Inflammatory macrophage treated with lipopolysaccharide for 4 hours (primary cell): ENCODE results near the gene TMEM119.
"Not testable (repeated sequence)": the region's sequence is repeated elsewhere in the genome, so short reads cannot be mapped to it uniquely, and the experiment has no call there.

Experiments used
- DNase-seq: peaks from one replicate; pipeline ENCODE4 v3.0.0-alpha.2; 2020

Gene TMEM119

DNA sequence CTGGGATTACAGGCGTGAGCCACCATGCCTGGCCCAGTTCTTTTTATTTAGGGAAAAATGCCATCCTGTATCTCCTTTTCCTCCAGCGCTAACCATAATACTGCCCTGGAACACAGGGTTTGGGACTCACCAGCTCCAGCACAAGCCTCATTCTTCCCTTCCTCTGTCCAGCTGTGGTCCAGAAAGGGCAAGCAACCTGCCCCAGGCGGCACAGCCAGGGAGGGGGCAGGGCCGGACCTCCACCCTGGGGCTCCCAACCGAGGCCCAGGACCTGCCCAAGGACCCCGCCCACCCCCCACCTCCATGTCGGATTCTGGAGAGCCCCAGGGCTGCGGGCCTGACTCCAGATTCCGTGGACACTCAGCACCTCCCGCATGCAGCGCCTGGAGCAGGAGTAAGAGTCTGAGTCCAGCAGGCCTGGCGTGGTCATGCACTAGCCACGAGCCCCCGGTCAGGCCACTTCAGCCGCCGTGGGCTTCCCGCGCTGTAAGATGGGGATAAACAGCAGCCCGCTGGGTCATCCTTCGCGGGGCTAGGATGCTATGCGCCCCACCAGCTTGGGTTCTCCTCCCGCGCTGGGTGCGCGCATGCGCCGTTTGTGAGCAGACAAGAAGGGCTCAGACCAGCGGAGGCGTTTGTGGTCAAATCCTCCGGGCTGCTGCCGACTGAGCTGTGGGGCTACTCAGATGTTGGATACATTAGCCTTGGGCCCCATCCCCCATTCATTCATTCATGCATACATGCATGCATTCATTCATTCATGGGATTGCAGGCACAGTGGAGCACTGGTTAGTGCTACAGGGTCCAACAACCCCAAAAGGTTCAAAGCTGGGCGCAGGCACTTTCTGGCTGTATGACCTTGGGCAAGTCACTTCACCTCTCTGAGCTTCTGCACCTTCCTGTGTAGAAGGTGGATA, 16.3 kb downstream of the TMEM119 start:
- no peak for DNase-seq

DNA sequence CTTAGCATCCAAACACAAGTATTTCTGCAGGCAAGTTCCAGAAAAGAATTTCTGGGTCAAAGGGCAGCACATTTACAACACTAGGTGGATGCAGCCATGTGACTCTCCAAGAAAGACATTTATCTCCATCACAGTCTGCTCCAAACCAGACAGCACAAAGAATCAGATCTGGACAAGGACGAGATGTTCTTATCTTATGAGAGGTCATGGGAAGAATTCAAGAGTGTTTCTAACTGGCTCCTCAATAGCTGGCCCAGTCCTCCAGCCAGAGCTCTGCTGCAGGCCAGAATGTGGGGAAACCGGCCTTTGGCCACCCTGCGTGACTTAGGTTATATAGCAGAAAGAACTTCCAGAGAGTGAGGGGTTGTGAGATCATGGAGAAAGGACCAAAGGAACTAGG, 17.4 kb downstream of the TMEM119 start:
- DNase-seq = no peak

DNA sequence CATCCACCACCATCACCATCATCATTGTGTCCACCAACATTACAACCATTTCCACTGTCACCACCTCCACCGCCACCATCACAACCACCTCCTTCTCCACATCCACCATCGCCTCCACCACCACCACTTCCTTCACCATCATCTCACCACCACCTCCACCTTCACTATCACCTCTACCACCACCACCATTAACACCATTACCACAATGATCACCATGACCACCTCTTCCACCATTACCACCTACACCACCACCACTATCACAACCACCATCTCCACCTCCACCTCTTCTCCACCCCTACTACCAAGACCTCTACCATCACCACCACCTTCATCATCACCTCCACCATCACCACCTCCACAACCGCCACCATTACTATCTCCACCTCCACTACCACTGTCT, 19.1 kb downstream of the TMEM119 start:
- no peak for DNase-seq

DNA sequence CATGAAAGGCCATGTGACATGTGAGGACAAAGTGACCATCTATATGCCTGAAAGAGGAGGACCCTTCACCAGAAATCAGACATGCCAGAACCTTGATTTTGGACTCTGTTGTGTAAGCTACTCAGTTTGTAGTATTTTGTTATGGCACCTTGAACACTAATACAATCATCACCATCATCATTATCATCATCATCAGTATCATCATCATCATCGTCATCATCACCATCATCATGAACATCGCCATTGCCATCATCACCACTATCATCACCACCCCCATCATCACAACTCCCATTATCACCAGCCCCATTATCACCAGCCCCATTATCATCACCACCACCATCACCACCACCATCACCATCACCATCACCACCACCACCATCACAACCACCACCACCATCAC, 19.6 kb downstream of the TMEM119 start:
- no peak for DNase-seq

DNA sequence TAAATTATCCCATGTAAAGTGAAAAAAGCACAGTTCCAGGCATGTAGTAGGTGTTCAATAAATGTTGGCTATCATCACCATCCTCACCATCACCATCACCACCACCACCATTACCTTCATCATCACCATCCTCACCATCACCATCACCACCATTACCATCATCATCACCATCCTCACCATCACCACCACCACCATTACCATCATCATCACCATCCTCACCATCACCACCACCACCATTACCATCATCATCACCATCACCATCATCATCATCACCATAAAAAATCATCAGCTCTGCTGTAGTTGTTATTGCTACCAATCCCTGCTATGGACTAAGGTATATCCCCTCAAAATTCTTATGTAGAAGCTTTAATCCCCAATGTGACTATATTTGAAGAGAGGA, 20.4 kb downstream of the TMEM119 start:
- no peak for DNase-seq

DNA sequence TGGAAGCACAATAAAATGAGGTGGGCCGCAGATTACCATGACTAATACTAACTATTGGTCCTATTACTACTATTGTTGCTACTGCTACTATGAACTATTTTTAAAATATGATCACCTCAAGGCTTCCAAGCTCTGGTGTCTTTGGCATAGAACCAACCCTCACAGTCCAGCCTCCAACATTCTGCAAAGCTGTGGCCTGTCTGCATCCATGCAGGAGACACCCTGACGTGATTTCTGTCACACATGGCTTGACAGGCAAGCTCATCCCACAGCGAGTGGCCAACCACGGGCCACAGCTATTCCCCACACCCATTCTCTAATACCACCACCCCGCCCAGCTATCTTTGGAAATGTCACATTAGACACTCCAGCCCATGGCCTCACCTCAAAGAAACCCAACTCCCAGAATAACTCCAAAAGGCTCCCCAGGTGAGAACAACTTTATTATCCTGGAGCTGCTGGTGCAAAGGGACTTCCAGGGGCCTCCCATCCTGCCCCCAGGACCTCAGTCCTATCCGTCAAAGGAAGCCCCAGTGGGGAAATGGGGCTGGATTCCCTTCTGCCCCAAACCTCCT, 21.1 kb downstream of the TMEM119 start:
- DNase-seq = no peak

DNA sequence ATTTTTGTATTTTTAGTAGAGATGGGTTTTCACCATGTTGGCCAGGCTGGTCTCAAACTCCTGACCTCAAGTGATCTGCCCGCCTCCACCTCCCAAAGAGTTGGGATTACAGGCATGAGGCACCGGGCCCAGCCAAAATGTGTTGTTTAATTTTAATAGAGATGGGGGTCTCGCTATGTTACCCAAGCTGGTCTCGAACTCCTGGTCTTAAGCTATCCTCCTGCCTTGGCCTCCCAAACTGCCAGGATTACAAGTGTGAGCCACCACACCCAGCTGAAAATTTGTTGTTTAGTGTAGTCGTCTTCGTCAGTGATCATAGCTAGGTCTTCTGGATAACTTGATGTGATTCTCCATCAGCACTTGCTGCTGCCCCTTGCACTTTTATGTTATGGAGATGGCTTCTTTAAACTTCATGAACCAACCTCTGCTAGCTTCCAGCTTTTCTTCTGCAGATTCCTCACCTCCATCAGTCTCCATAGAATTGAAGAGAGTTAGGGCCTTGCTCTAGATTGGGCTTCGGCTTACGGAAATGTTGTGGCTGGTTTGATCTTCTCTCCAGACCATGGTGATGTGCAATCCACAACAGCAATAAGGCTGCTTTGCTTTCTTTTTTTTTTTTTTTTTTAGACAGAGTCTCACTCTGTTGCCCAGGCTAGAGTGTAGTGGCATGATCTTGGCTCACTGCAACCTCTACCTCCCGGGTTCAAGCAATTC, 22.5 kb downstream of the TMEM119 start:
- DNase-seq = no peak

DNA sequence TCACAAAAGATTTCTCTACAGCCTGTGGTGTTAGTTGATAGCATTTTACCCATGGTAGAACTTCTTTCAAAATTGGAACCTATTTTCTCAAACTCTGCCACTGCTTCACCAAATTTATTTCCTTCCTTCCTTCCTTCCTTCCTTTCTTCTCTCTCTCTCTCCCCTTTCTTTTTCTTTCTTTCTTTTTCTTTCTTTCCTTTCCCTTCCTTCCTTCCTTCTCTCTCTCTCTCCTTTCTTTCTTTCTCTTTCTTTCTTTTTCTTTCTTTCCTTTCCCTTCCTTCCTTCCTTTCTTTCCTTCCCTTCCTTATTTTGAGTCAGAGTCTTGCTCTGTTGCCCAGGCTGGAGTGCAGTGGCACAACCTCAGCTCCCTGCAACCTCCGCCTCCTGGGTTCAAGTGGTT, 23.6 kb downstream of the TMEM119 start:
- DNase-seq = not testable (repeated sequence)

DNA sequence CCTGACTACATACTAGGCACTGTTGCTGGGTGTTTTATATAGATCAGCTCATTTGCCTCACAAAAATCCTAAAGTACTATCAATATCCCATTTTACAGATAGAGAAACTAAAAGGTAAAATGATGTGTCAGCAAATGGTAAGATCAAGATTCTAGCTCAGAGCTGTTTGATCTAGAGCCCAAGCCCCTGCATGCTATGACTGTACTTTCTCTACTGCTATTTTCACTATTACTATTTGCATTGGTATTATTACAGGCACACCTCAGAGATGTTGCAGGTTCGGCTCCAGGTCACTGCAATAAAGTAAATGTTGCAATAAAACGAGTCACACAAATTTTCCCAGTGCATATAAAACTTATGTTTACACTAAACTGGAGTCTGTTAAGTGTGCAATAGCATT, 24.6 kb downstream of the TMEM119 start:
- no peak for DNase-seq

DNA sequence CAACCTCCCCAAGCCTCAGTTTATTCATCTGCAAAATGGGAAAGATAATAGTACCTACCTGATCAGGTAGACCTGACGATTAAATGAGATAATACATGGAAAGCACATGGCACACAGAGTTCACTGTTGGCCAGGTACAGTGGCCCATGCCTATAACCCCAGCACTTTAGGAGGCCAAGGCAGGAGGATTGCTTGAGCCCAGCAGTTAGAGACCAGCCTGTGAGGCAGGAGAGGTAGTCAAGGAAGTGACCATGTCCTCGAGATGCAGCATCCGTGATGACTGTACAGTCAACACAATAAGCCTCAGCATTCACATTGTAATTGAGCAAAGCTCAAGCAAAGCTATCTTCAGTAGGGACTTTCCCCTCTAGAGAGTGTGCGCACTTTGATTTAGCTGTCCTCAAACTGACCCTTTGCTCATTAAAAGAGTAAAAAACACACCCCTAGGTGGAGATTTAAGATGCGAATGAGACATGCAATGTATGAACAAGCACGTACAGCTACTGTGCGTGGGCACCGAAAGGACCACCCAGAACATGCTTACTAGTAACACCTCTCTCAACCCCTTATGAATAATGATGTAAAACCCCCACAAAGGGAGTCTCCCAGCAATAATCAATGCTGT, 25.6 kb downstream of the TMEM119 start:
- DNase-seq = no peak

DNA sequence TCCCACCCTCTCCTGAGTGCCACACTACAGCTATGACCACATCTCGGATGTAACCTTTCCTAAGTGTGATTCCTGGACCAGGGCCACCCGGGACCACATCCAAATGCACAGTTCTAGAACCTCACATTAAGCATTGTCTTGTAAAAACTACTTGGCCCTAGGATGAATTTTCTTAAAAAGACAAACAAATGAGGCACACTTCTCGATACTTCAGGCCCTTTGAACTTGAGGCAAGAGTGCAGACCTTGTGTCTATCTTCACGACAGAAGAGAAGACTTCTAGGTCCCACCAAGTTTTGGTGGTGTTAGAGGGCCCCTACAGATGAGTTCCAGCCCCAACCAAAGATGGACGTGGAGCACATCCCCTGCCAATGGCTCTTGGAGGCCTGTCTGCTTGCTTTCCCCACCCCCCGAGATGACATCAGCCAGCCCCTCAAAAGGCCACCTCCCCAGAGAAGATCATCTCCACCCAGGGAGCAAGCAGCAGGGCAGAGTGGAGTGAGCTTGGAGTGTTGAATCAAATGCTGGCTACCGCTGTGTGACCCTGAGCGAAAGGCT, 26.2 kb downstream of the TMEM119 start:
- DNase-seq = no peak

DNA sequence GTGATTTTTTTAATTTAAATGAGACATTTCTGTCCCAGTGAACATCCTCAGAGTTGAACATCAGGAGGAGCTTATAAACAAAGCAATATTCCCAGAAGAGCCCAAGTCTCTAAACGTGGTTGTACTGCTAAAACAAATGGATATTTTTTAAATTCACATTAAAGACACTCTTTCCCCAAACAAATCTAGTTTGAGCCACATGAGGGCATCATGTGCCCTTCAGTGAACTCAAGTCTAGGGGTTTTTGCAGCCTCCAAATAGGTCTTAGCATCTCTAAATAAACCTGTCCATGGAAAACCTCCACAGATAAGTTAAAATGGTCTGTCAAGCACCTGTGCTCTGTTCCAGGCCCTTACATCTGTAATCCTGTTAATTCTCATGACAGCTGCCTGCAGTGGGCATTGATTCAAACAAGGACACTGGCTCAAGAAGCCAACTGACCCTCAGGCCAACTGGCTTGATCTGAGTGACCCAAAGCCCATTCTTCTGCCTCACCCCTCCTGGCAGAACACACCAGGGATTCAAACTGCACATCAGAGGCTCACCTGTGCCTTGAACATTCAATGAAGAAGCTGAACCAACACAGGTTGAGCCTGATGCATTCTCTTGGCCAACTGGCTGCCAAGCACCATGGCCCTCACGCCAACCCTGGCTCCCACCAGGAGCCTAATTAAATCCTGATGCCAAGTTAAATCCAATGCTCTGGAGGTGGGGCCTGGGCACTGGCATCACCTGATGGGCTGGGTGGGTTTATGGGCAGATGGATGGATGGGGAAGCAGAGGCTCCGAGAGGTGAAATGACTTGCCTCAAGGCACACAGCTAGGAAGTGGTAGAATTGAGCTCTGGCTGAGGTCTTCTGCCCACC, 26.9 kb downstream of the TMEM119 start:
- peak; percentile 28 for DNase-seq

DNA sequence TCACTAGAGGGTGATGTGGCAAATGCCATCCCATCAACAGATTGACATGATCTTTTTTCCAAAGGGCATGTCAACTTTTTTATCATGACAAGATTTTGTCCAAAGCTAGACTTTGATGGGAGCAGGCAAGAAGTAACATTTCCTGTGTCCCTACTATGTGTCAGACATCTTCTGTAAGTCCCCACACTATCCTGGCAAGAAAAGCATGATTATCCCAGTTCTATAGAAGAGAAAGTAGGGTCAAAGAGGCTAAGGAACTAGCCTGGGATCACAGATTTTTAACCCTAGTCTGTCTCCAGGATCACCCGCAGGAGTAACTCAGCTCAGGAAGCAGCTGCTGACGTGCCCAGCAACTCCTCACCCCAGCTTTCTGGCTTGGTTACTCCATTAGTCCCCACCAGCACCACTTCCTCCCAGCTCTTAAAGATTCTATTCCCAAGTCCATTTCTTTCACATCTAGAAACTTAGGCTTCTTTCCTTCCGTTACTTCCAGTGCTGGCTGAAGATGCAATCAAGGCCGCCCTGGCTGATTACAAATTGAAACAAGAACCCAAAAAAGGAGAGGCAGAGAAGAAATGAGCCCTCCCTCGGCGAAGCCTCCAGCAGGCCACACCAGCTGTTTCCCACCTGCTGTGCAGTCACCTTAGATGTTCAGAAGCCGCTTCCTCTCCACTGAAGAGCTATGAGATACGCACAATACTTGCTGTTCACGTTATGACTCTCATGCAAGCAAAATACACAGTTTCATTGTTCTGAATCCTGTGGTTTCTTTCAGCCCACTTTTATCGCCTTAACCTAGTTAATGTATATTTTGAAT, 29.3 kb downstream of the TMEM119 start:
- DNase-seq = no peak

DNA sequence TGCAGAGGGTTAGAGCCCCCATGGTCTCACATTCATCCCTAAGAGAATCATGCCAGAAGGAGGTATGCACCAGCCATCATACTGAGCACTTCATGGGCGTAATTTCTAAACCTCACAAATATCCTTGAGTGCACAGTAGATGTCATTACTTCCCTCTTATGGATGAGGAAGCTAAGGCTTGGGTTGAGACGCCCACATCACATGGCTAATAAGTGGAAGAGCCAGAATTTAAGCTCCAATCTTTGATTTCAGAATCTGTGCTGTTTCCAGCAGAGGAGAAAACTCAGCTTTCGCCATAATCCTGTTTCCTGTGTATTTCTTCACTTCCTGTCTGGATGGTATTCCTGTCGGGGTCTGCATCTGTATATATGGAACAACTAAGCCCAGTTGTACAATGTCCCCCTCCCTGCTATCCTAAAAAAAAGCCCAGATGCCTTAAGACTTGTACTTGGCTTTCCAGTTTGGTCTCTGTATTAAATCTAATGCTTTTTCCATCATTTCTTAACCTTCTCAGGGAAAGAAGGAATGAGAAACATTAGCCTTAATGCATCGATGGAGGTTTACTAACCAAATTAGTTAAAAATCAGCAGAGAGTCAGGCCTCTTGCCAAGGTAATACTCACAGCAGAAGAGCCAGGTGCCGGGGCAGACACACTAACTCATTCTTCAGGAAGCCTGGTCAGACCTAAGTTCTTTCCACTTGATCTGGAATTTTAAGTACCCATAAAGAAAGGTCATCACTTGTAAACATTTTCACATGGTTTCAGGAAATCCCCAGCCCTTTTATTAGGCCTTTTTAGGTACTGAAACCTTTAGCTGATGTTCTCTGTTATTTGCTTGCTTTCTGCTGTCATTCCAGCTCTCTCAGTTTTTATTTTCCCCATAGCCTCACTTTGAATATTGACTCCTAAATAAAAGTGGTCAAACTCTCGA, 30.2 kb downstream of the TMEM119 start:
- peak; percentile 86 for DNase-seq

DNA sequence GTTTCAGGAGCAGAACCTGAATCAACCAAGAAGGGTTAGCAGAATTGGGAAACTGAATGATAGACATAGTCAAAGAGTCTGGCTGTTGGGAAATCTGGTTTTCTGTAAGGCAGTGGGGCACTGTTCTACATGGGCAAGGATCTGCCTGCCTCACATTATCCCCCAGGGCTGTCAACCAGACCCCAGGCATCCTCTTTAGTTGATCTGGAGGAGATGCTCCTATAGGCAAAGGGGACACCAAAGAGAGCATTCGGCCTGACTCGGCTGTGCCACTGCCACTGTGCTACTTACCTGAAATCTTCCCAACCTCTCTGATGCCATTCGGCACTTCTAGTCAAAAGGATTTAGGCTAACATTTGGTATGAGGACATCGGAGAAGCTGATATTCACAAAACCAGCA, 31.4 kb downstream of the TMEM119 start:
- peak; percentile 18 for DNase-seq

DNA sequence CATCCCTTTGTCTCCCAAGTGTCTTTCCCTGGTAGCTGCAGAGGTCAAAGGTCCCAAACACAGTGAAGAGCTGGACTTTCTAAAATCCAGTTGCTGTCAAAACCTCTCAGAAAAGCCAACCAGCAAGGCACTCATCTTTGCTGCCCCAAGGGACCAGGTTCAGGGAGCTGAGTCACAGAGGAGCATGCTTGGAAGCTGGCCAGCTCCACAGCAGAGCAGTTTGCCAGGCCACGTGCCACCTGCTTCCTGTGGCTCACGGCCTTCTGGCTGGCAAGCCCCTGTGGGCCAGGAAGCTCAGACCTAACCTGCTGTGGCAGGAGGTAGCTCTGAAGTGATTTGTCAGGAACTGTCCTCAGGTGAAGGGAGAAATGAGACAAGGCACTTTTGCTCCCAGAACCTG, 31.9 kb downstream of the TMEM119 start:
- DNase-seq = peak; percentile 30

DNA sequence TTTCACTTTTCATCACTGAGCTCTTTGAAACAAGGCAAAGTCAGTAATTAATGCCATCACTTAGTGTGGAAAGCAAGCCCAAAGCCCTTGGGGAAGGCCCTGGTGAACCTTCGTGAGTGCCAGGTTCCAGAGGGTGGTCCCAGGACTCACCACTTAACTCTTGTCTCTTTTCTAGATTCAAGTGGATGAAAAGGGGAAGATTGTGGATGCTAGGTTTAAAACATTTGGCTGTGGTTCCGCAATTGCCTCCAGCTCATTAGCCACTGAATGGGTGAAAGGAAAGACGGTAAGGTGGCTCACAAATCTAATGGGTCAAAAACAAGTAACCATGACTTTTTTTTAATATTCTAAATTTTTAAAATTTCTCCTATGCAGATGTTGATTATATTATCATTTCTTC, 32.7 kb downstream of the TMEM119 start:
- DNase-seq = peak; percentile 6

DNA sequence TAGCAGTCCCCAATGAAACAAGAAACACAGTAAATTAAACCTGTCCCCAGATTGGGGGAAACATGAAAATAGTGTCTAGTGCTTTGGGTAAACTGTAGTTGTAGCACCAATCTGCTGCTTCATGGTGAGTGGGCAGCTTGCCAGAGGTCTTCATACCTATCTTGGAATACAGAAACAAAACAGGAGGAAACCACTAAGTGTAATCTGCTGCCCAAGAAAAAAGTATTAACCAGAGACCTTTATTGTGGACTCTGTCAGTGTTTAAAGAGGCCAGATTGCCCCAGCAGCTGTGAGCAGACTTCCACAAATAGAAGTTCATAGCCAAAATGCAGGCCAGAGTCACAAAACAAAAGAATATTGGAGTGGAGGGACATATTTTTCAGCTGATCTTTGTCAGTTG, 33.2 kb downstream of the TMEM119 start:
- DNase-seq = no peak

DNA sequence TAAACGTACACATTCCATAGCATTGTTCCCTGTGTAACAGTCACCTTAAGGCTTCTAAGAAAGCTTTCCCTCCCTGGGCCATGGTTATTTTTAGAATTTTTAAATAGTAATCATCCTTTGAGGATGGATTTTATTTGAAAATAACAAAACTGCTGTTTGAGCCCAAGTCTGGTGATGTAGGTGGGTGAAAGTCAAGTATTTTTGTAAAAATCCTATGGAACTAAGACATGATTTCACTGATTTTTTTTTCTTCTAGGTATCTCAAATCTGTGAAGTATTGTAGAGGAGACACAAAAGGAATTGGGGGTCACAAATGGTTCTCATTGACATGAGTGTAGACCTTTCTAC, 34.1 kb downstream of the TMEM119 start:
- DNase-seq = no peak

DNA sequence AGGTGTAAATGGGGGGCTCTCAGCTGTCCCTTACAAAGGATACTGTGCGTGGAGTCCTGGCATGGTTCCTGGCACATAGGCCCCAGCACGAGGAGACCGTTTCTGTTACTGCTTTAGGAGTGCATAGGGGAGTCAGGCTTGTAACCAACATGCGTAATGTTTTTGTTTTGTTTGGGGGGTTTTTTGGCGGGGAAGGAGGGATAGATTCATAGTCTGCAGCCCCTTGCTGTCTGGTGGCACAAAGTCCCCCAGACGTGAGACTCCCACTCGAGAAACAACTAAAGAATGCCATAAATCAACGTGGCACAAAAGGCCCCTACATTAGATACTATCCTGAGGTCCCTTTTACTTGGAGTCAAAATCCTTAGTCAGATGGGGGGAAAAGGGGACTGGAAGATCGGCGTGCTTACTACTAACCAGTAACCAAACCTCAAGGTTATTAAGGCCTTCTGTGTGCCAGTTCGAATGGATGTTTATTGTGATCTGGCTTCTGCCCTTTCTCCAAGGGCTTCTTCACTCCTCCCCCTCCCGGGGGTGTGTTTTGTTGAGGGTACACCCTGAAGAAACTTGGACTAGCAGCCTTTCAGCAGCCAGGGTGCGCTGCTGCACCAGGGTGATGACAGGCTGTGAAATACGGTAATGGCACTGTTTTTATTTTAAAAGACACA, 34.6 kb downstream of the TMEM119 start:
- DNase-seq = peak; percentile 86
